ENCODE results near the gene PROC.
A peak's percentile ranks its signal among the peaks of the same experiment; 100 is the strongest.
"Not testable (repeated sequence)": the region's sequence is repeated elsewhere in the genome, so short reads cannot be mapped to it uniquely, and the experiment has no call there.

The PROC gene

DNA sequence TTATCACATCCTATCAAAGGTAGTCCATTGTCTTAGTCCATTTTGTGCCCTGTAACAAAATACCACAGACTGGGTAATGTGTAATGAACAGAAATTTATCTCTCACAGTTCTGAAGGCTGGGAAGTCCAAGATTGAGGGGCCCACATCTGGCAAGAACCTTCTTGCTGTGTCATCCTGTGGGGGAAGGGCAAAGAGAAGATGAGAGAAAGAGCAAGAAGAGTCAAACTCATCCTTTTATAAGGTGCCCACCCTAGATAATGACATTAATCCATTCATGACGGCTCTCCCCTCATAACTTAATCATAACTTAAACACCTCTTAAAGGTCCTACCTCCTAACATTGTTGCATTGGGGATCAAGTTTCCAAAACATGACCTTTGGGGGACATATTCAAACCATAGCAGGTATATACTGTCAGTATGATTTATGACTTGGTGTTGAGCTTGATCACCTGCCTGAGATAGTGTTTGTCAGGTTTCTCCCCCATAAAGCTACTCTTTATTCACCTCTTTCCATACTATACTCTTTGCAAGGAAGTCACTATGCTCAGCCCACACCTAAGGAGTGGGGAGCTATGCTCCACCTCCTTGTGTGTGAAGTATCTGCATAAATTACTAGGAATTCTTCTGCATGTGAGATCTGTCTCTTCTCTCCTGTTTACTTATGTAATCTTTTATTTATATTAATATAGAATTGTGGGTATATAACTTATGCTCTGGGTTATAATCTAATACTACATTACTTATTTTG, 25.2 kb upstream of the PROC start:
- DNase-seq (ENCODE audit: low read depth in 2 of 2, low spot score in 1 of 2) = no peak

DNA sequence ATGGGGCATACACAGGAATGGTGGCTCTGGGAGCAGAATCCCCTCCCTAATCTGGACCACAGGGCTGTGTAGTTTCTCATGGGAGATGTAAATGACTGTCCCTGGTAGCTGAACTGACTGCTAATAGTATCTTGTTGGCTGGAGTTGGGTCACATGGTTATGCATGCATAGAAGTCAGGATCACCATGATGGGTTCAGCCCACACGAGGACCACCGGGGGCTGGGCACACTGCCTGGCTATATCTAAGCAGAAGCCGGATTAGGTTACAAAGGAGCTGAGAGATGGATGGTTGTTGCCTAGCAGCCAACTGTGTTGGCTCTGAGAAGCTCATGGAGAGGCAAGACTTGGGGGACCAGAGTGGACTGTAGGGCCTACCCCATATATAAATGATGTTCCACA, 23.7 kb upstream of the PROC start:
- no peak for DNase-seq (ENCODE audit: low read depth in 2 of 2, low spot score in 1 of 2)

GRCh38 chr2:127397568-127398238, 20.5 kb upstream of the PROC start:
- DNase-seq (ENCODE audit: low read depth in 2 of 2, low spot score in 1 of 2) = no peak

- DNase-seq (ENCODE audit: low read depth in 2 of 2, low spot score in 1 of 2) = no peak
Measured at GRCh38 chr2:127398239-127398590, 20.0 kb upstream of the PROC start.

DNA sequence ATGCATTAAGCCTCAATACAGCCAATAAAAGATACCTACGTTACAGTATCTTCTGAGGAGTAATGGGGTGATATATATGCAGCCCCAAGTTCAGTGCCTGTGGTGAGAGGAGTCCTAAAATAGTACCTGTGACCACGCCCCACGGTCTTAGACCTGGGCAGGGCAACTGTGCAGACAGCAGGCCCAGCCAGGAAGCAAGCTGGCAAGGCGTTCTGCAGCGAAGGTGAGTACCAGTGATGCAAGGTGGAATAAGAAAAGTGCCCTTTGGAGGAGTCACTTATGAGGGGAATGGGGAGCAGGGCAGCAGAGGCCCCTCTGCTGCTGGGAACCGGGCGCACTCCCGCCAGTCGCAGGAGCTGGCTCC, 17.7 kb upstream of the PROC start:
- DNase-seq (ENCODE audit: low read depth in 2 of 2, low spot score in 1 of 2) = no peak

GRCh38 chr2:127400897-127401756, 17.1 kb upstream of the PROC start:
- DNase-seq (ENCODE audit: low read depth in 2 of 2, low spot score in 1 of 2) = no peak

DNA sequence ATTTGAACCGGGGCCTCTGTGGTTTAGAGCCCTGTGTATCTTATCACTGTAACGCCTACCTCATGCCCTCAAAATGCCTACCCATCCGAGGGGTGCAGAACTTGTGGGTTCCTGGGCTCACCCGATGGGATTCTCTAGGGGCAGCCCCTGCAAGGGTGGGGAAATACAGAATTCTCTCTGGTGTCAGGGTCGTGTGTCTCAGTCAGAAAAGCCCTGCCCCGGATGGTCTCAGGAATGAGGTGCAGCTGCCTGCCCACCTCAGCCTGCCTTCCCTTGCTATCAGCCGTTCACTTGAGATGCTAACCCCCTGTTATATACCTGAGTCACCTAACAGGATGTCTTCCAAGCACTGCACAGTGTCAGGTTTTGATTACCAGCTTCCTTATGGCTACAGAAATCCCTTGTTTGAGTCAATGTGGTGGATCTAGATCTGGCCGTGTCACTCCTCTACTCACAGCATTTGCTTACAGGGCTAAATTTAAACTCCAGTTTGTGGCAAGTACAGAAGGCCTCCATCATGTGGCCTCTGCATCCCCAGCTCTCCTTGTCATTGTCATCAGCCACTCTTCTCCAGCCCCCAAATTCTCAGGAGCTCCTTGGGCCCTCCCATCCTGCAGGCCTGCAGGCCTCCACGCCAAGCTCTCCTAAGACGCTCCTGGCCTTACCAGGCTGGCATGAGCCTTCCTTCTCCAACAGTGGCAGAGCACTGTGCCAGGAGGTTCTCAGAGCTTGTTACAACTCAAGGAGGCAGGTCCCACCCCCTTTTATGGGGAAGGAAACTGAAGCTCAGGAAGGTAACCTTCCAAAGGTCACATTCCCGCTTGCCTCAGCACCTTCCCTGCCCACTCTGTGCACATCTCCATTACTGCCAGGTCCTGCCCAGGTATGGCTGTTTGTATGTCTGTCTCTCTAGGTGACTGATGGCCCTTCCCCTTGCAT, 16.2 kb upstream of the PROC start:
- no peak for DNase-seq (ENCODE audit: low read depth in 2 of 2, low spot score in 1 of 2)

DNA sequence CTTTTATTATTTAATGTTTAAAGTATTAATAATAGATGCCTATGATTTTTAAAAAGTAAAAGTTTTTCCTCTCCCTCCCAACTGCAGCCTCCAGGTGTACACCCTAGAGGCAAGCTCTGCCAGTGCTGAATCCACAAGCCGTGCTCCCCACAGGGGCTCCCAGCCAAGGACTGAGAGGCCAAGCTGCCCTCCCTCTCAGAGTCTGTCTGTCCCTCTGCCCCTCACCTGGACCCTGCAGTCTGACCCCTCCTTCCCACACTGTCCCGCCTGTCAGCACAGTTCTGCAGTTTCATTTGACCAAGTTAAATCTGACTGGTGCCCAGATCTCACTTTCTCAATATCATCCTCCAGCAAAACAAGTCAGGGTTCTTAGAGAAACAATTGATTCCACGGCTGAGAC, 14.8 kb upstream of the PROC start:
- no peak for DNase-seq (ENCODE audit: low read depth in 2 of 2, low spot score in 1 of 2)

GRCh38 chr2:127404466-127405254, 13.6 kb upstream of the PROC start:
- DNase-seq (ENCODE audit: low read depth in 2 of 2, low spot score in 1 of 2) = no peak

DNA sequence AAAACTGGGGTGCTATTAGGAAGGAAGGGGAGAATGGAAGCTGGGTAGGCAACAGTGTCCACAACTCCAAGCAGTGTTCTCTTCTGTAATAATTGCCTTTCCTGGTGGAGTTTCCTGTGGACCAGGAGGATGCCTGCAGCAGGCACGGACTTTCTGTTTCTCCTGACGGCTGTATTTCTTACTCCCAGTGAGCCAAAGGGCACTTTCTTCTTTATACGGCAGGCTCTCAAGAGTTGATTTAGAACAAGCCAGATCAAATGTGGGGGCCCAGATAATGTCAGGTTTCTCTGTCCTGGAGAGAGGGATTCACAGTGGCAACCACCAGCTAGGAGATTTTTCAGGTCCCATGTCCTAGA, 13.0 kb upstream of the PROC start:
- DNase-seq (ENCODE audit: low read depth in 2 of 2, low spot score in 1 of 2) = no peak

- no peak for DNase-seq (ENCODE audit: low read depth in 2 of 2, low spot score in 1 of 2)
Measured at GRCh38 chr2:127406454-127406853, 11.8 kb upstream of the PROC start.

DNA sequence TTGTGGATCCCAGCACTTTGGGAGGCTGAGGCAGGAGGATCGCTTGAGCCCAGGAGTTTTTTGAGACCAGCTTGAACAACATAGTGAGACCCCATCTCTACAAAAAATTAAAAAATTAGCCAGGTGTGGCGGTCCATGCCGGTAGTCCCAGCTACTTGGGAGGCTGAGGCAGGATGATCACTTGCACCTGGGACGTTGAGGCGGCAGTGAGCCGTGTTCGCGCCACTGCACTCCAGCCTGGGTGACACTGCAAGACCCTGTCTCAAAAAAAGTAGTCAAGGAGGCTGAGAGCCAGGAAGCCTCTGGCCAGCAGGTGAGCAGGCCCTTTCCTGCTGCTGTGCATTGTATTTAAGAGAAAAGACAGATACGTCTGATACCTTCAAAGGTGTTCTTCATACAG, 11.1 kb upstream of the PROC start:
- no peak for DNase-seq (ENCODE audit: low read depth in 2 of 2, low spot score in 1 of 2)

- no peak for DNase-seq (ENCODE audit: low read depth in 2 of 2, low spot score in 1 of 2)
Measured at GRCh38 chr2:127407661-127408003, 10.6 kb upstream of the PROC start.

DNA sequence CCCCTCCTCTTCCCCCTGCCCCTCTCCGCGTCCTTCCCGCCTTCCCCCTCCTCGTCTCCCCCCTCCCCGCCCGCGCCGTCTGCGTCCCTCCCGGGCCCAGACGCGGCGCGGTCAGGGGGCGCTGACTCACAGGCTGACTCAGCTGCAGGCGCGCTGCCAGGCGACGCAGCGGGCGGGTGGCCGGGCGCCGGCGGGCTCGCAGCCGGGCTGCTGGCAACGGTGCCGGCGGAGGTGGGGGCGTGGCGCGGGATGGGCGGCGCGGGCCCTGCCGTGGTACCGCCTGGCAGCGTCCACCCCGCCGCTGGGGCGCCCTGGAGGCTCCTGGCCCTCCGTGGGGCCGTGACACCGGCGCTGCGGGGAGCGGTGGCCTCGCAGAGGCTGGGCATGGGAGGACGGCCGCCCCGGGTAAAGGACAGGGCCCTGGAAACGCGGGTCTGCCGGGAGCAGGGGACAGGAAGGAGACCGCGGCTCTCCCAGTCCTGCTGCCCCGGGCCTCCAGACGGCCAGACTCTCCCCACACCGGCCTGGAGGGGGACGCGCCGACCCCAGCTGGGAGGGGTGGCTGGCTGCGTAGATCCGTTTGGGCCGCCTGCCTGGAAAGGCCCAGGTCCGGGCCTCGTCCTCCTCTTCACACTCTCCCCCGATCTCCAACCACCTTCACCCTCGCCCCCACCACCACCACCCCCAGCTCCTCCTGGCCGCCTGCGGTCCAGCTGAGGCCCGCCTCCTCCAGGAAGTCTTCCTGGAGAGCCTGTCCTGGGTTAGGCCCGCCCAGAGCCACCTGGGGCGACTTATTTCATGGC, 10.0 kb upstream of the PROC start:
- peak; percentile 70 to 86 for DNase-seq (ENCODE audit: low read depth in 2 of 2, low spot score in 1 of 2)

GRCh38 chr2:127408807-127409099, 9.5 kb upstream of the PROC start:
- DNase-seq (ENCODE audit: low read depth in 2 of 2, low spot score in 1 of 2) = no peak

- not testable (repeated sequence) for DNase-seq (ENCODE audit: low read depth in 2 of 2, low spot score in 1 of 2)
Measured at GRCh38 chr2:127409716-127410115, 8.5 kb upstream of the PROC start.

GRCh38 chr2:127410871-127411652, 7.2 kb upstream of the PROC start:
- no peak for DNase-seq (ENCODE audit: low read depth in 2 of 2, low spot score in 1 of 2)

DNA sequence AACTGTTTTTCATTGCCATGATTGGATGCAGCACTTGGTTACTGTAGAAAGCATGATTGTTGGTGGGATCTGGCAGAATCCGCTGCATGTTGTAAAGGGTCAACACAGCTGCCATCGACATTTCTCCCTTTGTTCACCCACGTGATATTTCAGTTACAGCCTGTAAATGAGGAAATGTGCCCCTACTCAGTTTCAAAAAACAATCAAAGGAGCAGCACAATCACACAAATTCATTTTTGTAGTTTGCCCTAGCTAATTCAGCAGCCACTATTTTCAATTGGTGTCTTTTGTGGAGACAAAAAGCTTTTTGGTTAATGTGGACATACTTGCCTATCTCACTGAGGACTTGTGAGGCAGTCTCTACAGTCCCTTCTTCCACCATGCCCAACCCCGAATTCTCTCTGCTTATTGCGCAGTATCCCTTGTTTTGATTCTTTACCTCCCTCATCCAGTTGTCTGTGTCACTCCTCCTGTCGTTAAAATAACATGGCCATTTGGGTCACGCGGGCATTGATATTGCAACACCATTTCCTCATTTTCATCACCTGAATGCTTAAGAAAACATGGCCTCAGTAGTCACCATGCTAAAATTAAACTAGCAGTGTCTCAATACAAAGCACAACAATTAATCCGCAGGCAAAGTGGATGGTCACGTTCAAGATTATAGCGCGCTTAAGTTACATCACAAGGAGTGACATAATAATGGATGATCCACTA, 6.4 kb upstream of the PROC start:
- no peak for DNase-seq (ENCODE audit: low read depth in 2 of 2, low spot score in 1 of 2)

All from stimulated activated CD8-positive, alpha-beta memory T cell treated with anti-CD3 and anti-CD28 coated beads, Interleukin-4, amount 100 ng/mL, for 4 hours (primary cell).